GM19351 (cell line): ENCODE results near the gene MAFB.
A peak's percentile ranks its signal among the peaks of the same experiment; 100 is the strongest.

Experiments used
- ATAC-seq: cut with Tn5 transposase; IDR thresholded peaks from one replicate; pipeline ENCODE4 v1.9.1; 2021; ENCODE audit warnings: mild to moderate bottlenecking, moderate library complexity; ENCODE audit not compliant: unreplicated experiment

Gene MAFB

DNA sequence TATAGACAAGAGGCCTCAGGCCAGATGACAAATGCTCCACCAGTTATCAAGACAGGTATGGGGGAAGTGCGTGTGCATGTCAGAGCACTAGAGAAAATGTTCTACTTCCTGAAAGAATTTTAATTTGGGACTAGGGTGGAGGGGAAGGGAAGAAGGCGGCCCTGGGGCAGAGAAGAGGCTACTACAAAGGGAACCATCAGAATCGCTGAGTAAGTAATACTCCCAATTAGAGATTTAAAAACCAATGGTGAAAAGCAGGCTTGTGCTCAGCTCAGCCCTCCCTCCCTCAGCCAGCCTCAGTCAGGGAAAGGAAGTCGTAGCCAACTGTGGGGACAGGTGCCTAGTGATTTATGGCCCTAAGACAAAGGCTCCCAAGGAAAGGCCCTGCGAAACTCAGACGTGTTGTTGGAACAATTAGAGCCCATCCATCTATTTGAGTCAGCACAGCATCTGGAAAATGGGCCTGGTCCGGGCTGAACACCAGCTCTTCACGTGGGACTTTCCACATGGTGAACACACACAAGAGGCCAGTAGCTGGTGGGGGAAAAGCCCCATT is 15.0 kb upstream of the MAFB start:
- ATAC-seq = no peak

DNA sequence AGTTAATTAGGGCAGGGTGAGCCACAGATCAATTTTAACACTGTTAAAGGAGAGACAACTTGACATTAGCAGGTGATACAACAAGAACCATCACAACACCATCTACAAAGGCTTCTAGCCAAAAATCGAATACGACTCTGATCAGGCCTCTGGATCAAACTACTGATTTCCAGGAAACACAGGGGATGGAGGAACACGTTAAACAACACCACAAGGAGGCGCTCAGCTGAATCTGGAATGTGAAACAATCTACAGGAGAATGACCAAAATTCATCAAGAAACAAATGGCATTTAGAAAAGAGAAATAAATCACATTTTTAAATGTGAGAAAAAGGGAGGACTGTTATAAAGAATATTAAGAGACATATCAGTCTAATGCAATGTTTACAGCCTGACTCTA is 13.5 kb upstream of the MAFB start:
- no peak for ATAC-seq

DNA sequence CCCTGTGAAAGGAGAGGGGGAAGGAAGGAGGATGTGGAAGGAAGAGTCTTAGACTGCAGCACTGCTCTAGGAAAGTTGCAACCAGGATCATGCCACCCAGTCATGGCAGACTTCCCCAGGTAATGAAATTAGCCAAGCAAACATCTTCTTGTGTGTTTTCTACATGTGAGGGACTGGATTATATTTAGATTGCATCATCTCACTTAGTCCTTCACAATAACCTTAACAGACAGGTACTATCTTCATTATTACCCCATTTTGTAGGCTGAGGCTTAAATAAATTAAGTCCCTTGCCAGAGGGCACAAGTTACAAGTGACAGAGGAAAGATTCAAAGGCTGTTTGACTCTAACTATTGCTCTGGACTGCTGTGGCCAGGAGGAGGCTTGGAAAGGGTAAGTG is 9.7 kb upstream of the MAFB start:
- ATAC-seq = no peak

DNA sequence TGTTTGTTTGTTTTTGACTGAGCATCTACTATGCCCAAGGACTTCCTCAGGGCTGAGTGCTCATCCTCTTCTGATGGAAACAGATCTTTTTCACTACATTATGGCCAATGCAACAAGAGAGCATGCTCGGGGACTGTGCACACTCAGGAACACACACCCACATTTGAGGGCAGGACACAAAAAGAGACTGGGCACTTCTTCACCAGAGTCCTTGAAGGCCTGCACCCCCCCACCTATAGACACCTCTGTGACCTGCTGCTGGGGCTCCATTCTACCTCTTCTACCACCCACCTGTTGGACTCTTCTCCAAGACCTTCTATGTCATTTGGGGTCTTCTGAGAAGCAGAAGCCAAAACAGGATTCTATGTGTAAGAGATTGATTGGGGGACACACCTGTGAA is 9.2 kb upstream of the MAFB start:
- no peak for ATAC-seq

DNA sequence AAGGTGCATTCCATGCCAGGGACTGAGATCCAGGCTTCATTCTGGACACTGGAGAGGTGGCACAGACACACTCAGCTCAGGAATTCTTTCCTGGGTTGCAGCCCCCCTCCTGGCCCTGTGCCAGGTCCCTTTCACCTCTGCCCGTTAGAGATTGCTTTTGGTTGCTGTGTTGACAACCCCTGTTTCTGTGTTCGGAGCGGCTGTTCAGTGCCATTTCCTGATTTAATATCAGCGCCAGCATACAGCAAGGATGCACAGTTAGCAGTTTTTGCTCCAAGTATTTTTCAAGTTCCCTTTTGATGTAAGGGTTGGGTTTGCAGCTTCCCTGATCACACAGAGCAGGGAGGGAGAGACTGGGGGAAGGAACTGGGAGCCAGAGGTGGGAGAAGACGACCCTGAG is 8.5 kb upstream of the MAFB start:
- ATAC-seq = no peak

DNA sequence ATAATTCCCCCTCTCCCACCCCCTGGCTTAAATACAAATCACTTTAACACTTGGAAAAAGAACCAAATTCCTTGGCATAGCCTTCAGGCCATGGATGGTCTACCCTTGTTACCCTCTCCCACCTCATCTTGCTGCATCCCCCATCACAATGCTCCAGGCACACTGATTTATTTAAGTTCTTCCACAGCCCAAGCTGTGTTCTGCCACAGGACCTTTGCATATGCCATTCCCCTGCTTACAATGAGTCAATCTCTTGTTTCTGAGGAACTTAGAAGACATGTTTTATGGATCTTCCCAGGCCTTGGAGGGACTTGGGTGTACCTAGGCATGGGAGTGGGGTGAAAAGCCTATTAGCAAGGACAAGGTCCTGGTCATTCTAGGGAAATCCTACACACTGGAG is 6.2 kb upstream of the MAFB start:
- no peak for ATAC-seq

DNA sequence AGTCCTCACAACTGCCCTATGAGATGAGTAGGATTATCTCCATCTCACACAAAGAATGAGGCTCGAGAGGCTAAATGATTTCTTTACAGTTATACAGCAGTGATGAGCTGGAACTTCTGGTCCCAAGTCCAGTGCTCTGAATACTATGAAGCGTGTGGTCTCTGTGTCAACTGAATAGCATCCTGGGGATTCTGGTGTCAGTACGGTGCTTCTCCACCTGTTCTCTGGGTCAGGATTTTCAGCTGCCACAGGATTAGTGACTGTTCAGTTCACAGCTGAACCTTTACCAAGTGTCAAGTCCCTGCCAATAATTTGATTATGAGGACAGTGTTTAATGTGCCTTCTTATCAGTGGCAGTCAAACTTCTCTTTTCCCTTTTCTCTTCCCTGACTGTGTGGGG is 5.2 kb upstream of the MAFB start:
- ATAC-seq = no peak

DNA sequence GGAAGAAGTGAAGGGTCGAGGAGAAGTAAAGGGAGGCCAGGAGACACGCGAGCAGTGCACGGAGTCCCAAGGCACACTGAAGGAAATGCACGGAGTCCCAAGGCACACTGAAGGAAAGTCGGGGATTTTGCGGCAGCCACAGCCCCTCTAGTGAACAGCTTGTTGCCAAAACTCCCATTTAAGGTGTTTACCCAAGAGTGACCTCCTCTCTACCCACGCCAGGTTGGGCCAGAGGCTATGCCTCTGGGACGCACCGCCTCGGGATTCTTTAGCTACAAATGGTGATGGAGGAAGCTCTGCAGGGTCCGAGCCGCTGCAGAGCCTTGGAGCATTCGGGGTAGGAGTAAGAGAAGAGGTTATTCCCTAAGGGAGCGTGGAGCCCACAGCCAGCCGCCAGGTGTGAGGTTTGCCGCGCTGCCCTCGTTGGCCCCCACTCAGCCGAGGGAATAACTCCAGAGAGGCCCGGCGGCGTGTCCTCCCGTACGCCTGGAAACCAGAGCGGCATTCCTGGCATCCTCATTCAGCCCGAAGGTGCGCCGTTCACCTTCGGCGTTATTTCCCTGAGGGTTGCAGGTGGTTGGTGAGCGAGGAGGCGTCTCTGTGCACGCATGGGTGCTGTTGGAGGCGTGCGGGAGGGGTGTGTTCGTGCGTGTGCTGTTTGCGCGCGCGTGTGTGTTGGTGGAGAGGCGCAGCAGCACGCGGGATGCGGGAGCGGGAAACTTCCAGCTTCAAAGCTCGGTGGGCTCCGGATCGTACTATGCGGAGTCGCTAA is 3.4 kb upstream of the MAFB start:
- no peak for ATAC-seq

DNA sequence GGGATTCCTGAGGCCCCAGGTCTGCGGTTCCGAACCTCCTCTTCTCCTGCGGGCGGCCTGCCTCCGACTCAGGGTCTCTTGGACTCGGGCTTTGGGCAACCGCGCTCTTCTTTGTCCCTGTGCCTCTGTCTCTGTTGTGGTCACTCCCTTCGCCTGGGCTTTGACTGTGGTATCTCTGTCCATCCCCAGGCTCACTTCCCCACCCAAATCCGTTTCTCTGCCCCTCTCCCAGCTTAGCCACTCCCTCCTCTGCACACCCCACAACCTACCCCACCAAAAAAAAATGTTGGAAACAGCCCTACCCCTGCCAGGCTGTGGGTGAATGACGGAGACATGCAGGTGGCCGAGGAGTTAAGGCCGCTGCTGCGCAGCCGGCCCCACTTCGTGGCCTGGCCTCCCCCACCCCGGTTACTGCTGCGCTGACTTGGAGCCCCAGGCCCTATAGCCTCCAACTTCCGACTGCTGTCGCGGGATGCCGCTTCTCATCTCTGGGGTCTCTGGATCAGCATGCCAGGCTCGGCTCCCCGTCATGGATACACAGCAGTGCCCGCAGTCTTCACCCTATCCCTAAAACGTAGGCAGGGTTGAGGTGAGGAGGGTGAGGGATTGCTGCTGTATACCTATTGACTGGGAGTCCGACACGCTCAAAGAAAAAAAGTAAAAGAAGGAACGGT is 2.7 kb upstream of the MAFB start:
- no peak for ATAC-seq

DNA sequence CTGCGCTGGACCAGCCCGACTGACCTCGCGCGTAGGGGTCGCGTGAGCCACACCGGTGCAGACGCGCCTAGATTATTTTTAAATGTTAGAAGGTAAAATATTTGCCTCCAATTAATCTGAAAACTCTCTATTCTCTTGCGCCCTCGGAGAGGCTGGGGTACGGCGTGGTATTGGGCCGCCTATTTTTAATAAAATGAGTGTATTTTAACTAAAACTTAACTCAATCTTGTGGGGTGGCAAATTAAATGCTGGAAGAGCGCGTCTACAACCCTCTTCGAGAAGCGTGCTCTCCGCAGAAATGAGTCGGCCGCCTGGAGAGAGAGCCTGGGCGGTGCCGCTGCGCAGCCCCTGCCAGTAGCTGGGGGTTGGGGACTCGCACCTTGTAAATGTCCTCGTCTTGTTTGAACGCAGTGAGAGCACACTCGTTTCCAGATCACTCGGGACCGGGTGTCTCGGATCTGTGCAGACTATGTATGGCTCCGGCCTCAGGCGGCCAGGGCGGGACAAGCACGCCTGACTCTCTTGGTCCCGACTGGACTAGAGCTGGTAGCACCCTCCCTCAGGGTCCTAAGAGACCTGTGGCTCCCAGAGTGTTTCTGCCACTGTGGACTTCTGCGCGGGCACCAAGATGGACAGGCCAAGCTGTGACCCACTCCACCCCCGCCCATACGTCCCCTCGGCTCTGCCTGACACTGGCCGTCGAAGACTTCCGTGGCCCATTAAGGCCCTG is 2.0 kb upstream of the MAFB start:
- ATAC-seq = no peak

DNA sequence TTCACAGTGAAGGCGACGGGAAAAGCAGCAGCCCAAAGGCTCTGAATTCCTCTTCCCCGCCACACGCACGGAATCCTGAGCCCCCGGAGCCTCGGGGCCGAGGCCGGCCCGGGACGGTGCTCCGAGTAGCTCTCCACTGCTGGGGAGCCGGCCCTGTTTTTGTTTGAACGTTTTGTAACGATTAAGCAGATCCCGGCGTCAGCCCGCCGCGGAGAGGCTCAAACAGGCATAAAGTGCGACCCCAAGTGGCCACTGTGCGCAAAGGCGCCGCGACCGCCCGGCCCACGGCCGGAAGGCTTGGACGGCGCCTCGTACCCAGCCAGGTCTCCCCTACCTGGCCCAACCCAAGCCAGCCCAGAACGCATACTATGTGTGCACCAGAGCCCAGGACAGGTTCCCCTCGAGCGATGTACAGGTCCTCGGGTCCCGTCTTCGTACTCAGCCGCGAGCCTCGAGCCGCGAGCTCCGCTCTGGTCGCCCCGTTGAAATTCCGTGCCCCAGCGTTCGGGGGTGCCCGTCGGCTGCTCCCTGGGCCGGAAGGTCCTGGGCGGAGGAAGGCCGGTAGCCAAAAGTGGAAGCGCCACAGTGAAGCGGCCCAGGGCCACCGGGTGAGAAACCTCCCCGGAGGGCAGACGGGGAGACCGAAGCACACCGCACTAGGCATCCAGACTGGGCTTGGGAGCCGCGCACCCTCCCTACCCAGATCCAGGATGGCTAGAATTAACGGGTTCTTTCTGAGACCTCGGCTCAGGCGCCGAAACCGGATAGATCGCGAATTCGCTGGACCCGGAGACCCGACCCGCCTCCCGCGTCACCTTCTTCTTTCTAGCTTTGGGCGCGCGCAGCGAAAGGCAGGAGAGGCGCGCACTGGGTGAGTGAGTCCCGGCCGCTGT is 1.2 kb upstream of the MAFB start:
- peak; percentile 69 for ATAC-seq

DNA sequence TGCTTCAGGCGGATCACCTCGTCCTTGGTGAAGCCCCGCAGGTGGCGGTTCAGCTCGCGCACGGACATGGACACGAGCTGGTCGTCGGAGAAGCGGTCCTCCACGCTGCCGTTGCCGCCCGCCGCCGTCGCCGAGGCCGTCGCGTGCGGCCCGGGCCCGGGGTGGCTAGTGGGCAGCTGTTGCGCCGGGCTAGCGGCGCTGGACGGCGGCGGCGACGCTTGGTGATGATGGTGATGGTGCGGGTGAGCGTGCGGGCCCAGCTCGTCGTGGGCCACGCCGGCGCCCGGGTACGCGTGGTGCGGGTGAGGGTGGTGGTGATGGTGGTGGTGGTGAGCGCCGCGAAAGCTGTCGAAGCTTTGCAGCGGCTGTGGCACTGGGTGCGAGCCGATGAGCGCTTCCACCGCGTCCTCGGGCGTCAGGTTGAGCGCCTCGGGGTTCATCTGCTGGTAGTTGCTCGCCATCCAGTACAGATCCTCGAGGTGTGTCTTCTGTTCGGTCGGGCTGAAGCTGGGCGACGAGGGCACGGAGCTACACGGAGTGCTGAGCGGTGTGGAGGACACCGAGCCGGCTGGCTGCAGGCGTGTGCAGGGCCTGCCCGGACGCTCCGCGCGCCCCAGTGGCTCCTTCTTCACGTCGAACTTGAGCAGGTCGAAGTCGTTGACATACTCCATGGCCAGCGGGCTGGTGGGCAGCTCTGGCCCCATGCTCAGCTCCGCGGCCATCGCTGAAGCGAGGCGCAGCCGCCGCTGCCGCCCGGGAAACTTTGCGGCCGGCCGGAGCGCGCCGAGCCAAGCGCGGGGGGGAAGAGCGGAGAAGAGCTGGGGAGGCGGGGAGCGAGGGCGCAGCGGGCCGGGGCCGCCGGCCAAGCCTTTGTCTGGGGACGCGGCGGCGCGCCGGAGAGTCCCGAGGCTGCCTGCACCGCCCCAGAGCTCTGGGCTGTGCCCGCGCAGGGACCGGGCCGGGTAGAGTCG is 622 bp downstream of the MAFB start:
- no peak for ATAC-seq

DNA sequence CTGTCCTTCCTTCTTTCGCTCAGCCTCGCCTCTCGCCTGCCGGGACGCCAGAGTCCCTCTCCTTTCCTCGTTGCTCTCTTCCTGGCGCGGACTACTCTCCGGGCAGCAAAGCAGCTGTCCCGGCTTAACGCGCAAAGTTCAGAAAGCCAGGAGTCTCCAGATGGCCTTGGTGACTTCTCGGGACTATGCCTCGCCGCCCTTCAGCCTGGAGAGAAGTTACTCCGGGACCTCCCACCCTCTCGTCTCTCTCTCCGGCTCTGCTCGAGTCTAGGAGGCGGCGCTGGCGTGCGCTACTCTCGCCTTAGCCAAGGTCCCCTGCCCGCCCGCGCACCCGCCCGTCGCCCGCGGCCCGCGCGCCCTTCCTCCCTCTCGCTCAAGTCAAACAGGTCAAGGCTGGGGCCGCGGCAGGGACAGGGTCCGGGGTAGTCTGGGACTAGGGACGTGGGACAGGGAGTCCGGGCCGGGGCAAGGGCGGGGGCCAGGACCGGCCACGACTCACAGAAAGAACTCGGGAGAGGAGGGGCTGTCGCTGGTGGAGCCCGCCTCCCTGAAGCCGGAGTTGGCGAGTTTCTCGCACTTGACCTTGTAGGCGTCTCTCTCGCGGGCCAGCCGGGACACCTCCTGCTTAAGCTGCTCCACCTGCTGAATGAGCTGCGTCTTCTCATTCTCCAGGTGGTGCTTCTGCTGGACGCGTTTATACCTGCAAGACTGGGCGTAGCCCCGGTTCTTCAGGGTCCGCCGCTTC is 1.5 kb downstream of the MAFB start:
- no peak for ATAC-seq

DNA sequence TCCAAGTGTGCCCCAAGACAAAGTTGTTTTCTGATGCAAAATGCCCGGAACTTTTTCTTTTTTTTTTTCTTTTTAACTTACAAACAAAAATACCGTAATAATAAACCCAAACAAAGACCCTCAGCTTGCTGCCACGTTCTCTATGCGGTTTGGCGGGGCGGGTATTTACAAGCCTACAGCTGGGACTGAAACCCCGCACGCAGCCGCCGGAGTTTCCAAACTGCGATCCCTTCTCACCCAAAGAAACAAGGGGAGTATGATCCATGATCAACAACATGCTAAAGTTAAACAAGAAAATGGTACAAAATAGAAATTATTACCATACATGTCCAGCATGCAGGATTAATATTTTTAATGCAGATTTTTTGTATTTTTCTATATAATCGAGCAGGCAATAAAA is 2.1 kb downstream of the MAFB start:
- ATAC-seq = no peak

DNA sequence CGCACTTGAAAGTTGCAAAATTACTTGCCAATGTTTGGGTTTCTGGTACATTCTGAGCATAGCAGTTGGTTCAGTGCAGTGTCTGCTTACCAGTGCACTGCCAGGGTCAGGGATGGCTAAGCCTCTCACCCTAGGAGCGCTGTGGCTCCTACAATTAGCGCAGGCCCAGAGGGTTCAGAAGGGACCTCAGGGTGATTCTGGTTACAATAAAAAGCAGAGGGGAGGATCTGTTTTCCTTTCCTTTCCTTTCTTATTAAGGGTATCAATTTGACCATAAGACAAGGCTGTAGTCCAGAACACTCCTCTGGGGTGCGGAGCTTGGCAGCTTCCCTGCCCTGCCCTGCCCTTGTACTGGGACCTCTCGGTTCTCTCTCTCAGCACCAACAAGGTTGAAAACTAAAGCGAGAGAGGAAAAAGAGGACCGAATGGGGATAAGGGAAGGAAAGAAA is 2.6 kb downstream of the MAFB start:
- ATAC-seq = no peak

DNA sequence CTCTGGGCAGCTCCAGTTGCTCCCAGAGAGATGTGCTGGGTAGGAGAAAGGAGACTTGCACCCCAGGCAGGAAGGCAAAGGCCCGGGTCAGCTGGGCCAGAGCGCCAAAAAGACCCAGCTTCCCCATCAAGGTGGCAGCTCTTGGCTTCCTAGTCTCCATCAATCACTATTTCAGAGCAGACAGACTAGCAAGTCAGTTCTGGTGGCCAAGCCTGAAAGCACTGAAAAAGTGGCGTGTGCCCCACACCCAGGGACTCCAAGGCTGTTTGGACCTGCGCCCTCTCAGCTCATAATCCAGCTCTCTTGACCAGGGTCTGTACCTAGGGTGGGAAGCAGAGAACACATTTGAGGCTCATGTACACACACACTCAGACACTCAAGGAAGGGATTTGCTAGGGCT is 3.7 kb downstream of the MAFB start:
- ATAC-seq = no peak

DNA sequence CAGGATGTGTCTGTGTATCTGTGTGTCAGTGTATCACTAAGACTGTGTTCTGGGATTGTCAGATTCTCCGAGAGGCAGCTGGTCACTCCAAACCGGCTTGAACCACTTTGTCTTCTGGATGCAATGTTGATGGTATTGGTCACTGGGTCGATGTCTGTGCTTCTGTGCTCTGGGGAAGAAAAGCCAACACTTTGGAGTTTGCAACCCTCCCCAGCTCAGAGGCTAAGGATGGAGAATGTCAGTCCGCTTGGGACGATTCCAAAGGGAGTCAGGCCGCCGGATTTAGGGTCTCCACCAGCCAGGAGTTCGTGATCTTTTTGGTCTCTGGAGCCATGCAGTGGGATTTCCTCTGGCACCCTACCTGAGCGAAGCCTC is 5.2 kb downstream of the MAFB start:
- no peak for ATAC-seq

DNA sequence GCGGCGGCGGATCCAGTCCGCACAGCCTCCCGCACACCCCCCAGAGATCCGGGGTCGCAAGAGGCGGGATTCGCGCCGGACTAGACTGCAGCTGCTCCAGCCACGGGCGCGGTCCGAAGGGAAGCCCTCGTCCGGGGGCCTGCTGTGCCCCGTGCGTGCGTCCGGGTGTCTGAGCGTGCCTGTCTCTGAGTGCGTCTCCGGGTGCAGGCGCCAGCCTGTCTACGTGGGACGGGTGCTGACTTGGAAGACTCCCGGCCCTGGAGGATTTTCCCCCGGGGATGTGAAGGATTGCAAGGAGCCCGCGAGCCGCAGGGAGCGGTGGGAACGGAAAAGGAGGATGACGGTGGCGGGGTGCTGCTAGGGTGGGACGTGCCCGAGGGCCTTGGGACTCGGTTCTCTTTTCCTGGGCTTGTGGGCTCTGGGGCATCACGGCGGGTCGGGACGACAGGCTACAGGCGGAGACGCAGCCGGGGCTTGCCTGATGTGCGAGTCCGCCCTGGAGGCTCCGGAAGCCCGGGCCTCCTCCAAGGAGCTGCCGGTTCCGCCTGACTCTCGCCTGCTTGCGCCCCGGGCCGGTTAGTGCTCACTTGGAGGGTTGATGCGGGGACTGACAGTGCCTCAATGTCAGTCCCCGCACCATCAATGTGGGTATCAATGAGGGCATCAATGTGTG is 5.7 kb downstream of the MAFB start:
- ATAC-seq = no peak
